Measurements from ENCODE around the gene CFAP300. TPM values are rescaled to one million over a fixed set of nuclear protein-coding genes. Genes with fewer than 3 reads are reported as not detected.
A peak's percentile ranks its signal among the peaks of the same experiment; 100 is the strongest.

Gene CFAP300
- total RNA-seq, 1 donor from 2014 or later: not detected

GRCh38 chr11:102046841-102047240, 396 bp upstream of the CFAP300 start:
- Mint-ChIP-seq H3K27ac (ENCODE audit: unreplicated experiment) (no peak overlapping the region), H3K27me3 (ENCODE audit: unreplicated experiment) (peaks cover 2% of the 10 kb centered on the region), H3K9me3 (ENCODE audit: unreplicated experiment) (no peaks in the 10 kb centered on the region), H3K36me3 (ENCODE audit: low read depth, unreplicated experiment) (no peaks in the 10 kb centered on the region), H3K4me1 (ENCODE audit: unreplicated experiment) (peaks cover 2% of the 10 kb centered on the region), H3K4me3 (ENCODE audit: unreplicated experiment) (peak overlapping the region; percentile 38)
- no peak for DNase-seq (ENCODE audit: low spot score)
- TF ChIP-seq CTCF (IDR thresholded peaks at IDR 0.05; ENCODE audit: unreplicated experiment): no peak

GRCh38 chr11:102050927-102051575, 3.8 kb downstream of the CFAP300 start:
- no peak for TF ChIP-seq CTCF (IDR thresholded peaks at IDR 0.05; ENCODE audit: unreplicated experiment)
- DNase-seq (ENCODE audit: low spot score): no peak
- H3K9me3 Mint-ChIP-seq (ENCODE audit: unreplicated experiment): no peaks in the 10 kb centered on the region
- no peak overlapping the region for H3K4me3 Mint-ChIP-seq (ENCODE audit: unreplicated experiment)
- H3K4me1 Mint-ChIP-seq (ENCODE audit: unreplicated experiment): peaks cover 2% of the 10 kb centered on the region
- H3K27ac Mint-ChIP-seq (ENCODE audit: unreplicated experiment): no peak overlapping the region
- no peaks in the 10 kb centered on the region for H3K36me3 Mint-ChIP-seq (ENCODE audit: low read depth, unreplicated experiment)
- H3K27me3 Mint-ChIP-seq (ENCODE audit: unreplicated experiment): peaks cover 4% of the 10 kb centered on the region

- Mint-ChIP-seq H3K4me1 (ENCODE audit: unreplicated experiment) (no peaks in the 10 kb centered on the region), H3K27ac (ENCODE audit: unreplicated experiment) (no peak overlapping the region), H3K4me3 (ENCODE audit: unreplicated experiment) (no peak overlapping the region), H3K9me3 (ENCODE audit: unreplicated experiment) (no peaks in the 10 kb centered on the region), H3K36me3 (ENCODE audit: low read depth, unreplicated experiment) (no peaks in the 10 kb centered on the region), H3K27me3 (ENCODE audit: unreplicated experiment) (peaks cover 3% of the 10 kb centered on the region)
- no peak for TF ChIP-seq CTCF (IDR thresholded peaks at IDR 0.05; ENCODE audit: unreplicated experiment)
- no peak for DNase-seq (ENCODE audit: low spot score)
These were observed 14.0 kb downstream of the CFAP300 start for GRCh38 chr11:102061276-102061675.

- H3K4me3 Mint-ChIP-seq (ENCODE audit: unreplicated experiment): no peak overlapping the region
- H3K27ac Mint-ChIP-seq (ENCODE audit: unreplicated experiment): no peak overlapping the region
- no peaks in the 10 kb centered on the region for H3K36me3 Mint-ChIP-seq (ENCODE audit: low read depth, unreplicated experiment)
- DNase-seq (ENCODE audit: low spot score): no peak
- H3K9me3 Mint-ChIP-seq (ENCODE audit: unreplicated experiment): no peaks in the 10 kb centered on the region
- no peaks in the 10 kb centered on the region for H3K4me1 Mint-ChIP-seq (ENCODE audit: unreplicated experiment)
- no peak for TF ChIP-seq CTCF (IDR thresholded peaks at IDR 0.05; ENCODE audit: unreplicated experiment)
- H3K27me3 Mint-ChIP-seq (ENCODE audit: unreplicated experiment): peaks cover 3% of the 10 kb centered on the region
These were observed 14.9 kb downstream of the CFAP300 start for GRCh38 chr11:102062106-102062505.

GRCh38 chr11:102064316-102064715, 17.1 kb downstream of the CFAP300 start:
- no peak for DNase-seq (ENCODE audit: low spot score)
- no peak for TF ChIP-seq CTCF (IDR thresholded peaks at IDR 0.05; ENCODE audit: unreplicated experiment)
- no peak overlapping the region for H3K4me3 Mint-ChIP-seq (ENCODE audit: unreplicated experiment)
- H3K27me3 Mint-ChIP-seq (ENCODE audit: unreplicated experiment): no peaks in the 10 kb centered on the region
- H3K4me1 Mint-ChIP-seq (ENCODE audit: unreplicated experiment): no peaks in the 10 kb centered on the region
- no peaks in the 10 kb centered on the region for H3K9me3 Mint-ChIP-seq (ENCODE audit: unreplicated experiment)
- H3K36me3 Mint-ChIP-seq (ENCODE audit: low read depth, unreplicated experiment): no peaks in the 10 kb centered on the region
- no peak overlapping the region for H3K27ac Mint-ChIP-seq (ENCODE audit: unreplicated experiment)

Measured in endothelial cell (in vitro differentiated cells).